Esophagus muscularis mucosa (tissue), 4 donors: Measurements from ENCODE around the gene ABCC3.

Experiments
- CTCF ChIP-seq, 3 experiments: fragments of 200-600 bp in 2 of 3; fragments of 450-650 bp in 1 of 3; sonication (generic) in 2 of 3; IDR thresholded peaks; one replicate each; pipeline ENCODE4 v1.5.1; 2017 to 2019; ENCODE audit warnings: antibody characterized with exemption in 3 of 3, mild to moderate bottlenecking in 2 of 3, moderate library complexity in 1 of 3
- EP300 ChIP-seq: sonication (generic); formaldehyde crosslinking; IDR thresholded peaks from one replicate; pipeline ENCODE4 v1.6.1; 2017; ENCODE audit warnings: antibody characterized with exemption
- POLR2A ChIP-seq: fragments of 450-650 bp; IDR thresholded peaks from one replicate; pipeline ENCODE4 v1.6.1; 2017; ENCODE audit warnings: antibody characterized with exemption, moderate library complexity, mild to moderate bottlenecking, low read depth
- POLR2AphosphoS5 ChIP-seq, 2 donors: sonication (generic); formaldehyde crosslinking; IDR thresholded peaks; one replicate each; pipeline ENCODE4 v1.6.1; 2017; ENCODE audit warnings: antibody characterized with exemption in 2 of 2

DNA sequence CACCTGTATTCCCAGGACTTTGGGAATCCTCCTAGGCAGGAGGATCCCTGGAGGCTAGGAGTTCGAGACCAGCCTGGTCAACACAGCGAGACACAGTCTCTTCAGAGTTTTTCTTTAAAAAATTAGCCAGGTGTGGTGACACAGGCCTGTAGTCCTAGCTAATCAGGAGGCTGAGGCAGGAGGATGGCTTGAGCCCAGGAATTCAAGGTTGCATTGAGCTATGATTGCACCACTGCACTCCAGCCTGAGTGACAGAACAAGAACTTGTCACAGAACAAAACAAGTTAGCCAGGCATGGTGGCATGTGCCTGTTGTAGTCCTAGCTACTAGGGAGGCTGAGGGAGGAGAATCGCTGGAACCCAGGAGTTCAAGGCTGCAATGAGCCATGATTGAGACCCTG, 48.3 kb downstream of the ABCC3 start:
- TF ChIP-seq POLR2A, result no peak
- no peak for TF ChIP-seq POLR2AphosphoS5 (IDR thresholded peaks at IDR 0.05)
- TF ChIP-seq EP300, result no peak
- no peak for TF ChIP-seq CTCF (IDR thresholded peaks at IDR 0.05)
